Adrenal gland (tissue), 12 donors: Measurements from ENCODE around the gene PAM16. TPM values are rescaled to one million over a fixed set of nuclear protein-coding genes. Genes with fewer than 3 reads are reported as not detected.

ENCODE experiments used
- DNase-seq, 7 donors: peaks; one replicate each; pipeline ENCODE4 v3.0.0-alpha.2; 2019 to 2020
- H3K27ac ChIP-seq, 5 donors: fragments of 200-600 bp; sonication (generic) in 4 of 5; 1 replicate in 3 of 5; 2 replicates in 2 of 5; pipeline versions ENCODE4 v1.5.1 to v1.8.0; 2016 to 2020; ENCODE audit warnings: mild to moderate bottlenecking in 1 of 5
- H3K27me3 ChIP-seq: fragments of 200-600 bp; 2 replicates; pipeline ENCODE4 v1.8.0; 2021
- H3K36me3 ChIP-seq, 2 donors: fragments of 200-600 bp; replicated peaks in 1 of 2; 1 replicate in 1 of 2; 2 replicates in 1 of 2; pipeline versions ENCODE4 v1.5.1 to v1.8.0; 2018 to 2022
- H3K4me1 ChIP-seq, 2 donors: fragments of 200-600 bp; replicated peaks in 1 of 2; 1 replicate in 1 of 2; 2 replicates in 1 of 2; pipeline versions ENCODE4 v1.5.1 to v1.8.0; 2018 to 2021
- H3K4me3 ChIP-seq, 4 donors: fragments of 200-600 bp; sonication (generic) in 3 of 4; one replicate each; pipeline ENCODE4 v1.5.1; 2016 to 2018
- H3K9me3 ChIP-seq, 3 donors: fragments of 200-600 bp; sonication (generic) in 1 of 3; replicated peaks in 1 of 3; 1 replicate in 2 of 3; 2 replicates in 1 of 3; pipeline versions ENCODE4 v1.5.1 to v1.8.0; 2016 to 2021
- POLR2A ChIP-seq, 2 donors: fragments of 450-650 bp; IDR thresholded peaks; one replicate each; pipeline ENCODE4 v1.6.1; 2017; ENCODE audit warnings: antibody characterized with exemption in 2 of 2, mild to moderate bottlenecking in 2 of 2, moderate library complexity in 1 of 2
- WGBS, 4 donors: extraction: QIAGEN DNeasy Blood & Tissue Kit in 2 of 4; methylation state at CpG; one replicate each; pipeline versions ENCODE4 v1.1.5 to v1.1.7; 2013 to 2017; 5-methylcytosine and 5-hydroxymethylcytosine counted together
- intact Hi-C, 2 donors: fragments of 100-400 bp; cut with DNase I; formaldehyde crosslinking; loops; one replicate each; pipeline versions ENCODE4 v1.14.1 to v1.15.0; 2022 to 2023
- polyA plus RNA-seq, 3 donors: library from polyadenylated mRNA; stranded (reverse); fragments of 200-250 nt in 2 of 3; fragments of 350-450 nt in 1 of 3; fragmentation: Illumina TruSeq in 1 of 3; extraction: RNeasy Lipid Tissue Mini Kit (QIAGEN cat#74804) in 1 of 3; gene quantifications; one replicate each; pipeline ENCODE4 v1.2.3, GENCODE V29; 2013 to 2014
- total RNA-seq, 9 donors: library from RNA; depleted of rRNA in 4 of 9; stranded (reverse); fragments of >200 nt in 4 of 9; fragments of 120-200 nt in 1 of 9; fragmentation: NEBNext Ultra II Directional in 1 of 9; extraction: Animal tissue kit (Norgen Biotek cat#: 25700) in 1 of 9; gene quantifications; one replicate each; pipeline versions ENCODE4 v1.1.0 to v1.2.4, GENCODE V29; 2013 to 2023
- TF ChIP-seq, protein P1 (sequence below), 6 experiments: fragments of 450-650 bp in 4 of 6; fragments of 200-600 bp in 2 of 6; sonication (generic) in 1 of 6; IDR thresholded peaks; 1 replicate in 5 of 6; 2 replicates in 1 of 6; pipeline versions ENCODE4 v1.5.1 to v1.8.0; 2016 to 2021; ENCODE audit warnings: antibody characterized with exemption in 6 of 6, mild to moderate bottlenecking in 2 of 6, moderate library complexity in 1 of 6
- donor health status: healthy with polysubstance abuse.
- donor health status: Bipolar disorder and iron deficiency.
- donor health status: DM: yes; HTN: yes; CAD: no.
- donor health status: DM: no; HTN: no; CAD: no.
- donor health status: DM: no; HTN: no; CAD: no.
- donor health status: DM: yes; HTN: yes; CAD: no.

Gene PAM16
- total and polyA plus RNA-seq, 12 donors, result 25.0 to 310 (median 55.3) TPM

DNA sequence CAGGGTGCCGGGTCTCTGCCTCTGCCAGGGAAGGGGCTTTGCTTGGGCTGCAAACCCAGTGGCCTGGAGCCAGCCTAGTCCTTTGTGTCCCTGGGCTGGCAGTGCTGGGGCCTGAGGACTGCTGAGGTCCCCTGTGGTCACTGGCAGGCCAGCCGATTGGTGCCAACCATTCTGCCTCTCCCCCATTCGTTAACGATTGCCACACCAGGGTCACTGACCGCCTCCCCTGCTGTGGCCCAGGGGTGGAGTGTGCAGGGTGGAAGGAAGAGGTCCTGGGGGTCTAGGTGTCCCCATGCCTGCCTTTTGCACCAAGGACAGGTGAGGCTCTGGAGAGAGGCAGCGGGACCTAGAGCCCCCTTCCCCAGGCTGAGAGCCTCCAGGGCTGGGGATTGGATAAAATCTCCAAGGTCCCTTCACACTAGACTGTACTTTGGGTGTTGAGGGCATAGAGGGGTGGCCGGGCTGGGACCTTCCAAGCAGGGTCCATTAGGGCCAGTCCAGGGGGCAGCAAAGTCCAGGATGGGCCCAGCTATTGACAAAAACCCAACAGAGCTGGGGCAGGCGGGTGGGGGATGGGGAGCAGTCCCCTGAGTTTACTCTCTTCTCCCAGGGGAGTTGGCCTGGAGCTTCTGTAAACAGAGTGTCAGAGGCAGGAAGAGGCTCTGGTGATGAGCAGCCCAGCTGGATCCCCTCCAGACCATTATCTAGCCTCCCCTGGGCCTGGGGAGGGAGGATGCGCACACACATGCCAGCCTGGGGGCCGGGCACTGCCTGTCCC lies 21.6 kb upstream of the PAM16 start:
- WGBS, 4 donors, result 42 to 56% (median 49%) methylated on average over 4 to 10 of the region's 10 CpGs
- Histone ChIP-seq H3K36me3 (peaks cover 0 to 2% of the 10 kb centered on the region in 2 donors), H3K9me3 (no peaks in the 10 kb centered on the region), H3K27me3 (no peaks in the 10 kb centered on the region), H3K27ac (peak overlapping the region in 4 of 5 donors; percentile 37 to 90 (median 68)), H3K4me1 (peaks cover 35 to 70% of the 10 kb centered on the region in 2 donors), H3K4me3 (peak overlapping the region in 2 of 4 donors; percentile 29 to 60)
- DNase-seq, result peak in 6 of 7 donors; percentile 52 to 85 (median 64)
- intact Hi-C loops, result no loop called here
- TF ChIP-seq, protein P1, sequence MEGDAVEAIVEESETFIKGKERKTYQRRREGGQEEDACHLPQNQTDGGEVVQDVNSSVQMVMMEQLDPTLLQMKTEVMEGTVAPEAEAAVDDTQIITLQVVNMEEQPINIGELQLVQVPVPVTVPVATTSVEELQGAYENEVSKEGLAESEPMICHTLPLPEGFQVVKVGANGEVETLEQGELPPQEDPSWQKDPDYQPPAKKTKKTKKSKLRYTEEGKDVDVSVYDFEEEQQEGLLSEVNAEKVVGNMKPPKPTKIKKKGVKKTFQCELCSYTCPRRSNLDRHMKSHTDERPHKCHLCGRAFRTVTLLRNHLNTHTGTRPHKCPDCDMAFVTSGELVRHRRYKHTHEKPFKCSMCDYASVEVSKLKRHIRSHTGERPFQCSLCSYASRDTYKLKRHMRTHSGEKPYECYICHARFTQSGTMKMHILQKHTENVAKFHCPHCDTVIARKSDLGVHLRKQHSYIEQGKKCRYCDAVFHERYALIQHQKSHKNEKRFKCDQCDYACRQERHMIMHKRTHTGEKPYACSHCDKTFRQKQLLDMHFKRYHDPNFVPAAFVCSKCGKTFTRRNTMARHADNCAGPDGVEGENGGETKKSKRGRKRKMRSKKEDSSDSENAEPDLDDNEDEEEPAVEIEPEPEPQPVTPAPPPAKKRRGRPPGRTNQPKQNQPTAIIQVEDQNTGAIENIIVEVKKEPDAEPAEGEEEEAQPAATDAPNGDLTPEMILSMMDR (IDR thresholded peaks at IDR 0.05), result no peak
- peak in 1 of 2 donors; percentile 27 for TF ChIP-seq POLR2A (IDR thresholded peaks at IDR 0.05)

DNA sequence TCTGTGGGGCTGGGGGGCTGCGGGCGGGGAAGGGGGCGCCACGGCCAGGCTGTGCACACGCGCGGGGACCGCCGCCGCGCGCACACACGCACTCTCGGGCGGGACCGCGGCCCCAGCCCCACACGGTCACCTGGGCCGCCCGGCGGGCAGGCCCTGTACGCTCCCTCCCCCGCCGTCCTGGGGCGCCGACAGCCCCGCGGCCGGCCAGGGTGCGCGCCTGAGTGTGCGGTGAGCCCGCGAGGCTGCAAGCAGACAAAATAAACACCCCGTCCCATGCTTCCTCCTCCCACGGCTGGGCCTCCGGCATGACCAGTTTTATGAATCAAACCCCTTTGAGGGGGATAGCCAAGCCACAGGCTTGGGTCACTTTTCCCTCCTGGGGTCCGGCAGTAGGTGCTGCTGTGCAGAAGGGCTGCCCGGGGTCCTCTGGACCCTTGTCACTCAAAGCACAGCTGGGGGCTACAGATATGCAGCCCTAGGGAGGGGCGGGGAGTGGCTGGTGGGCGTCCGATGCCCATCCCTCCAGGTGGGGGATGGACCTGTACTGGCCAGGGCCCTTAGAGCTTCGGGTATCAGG lies 21.0 kb upstream of the PAM16 start:
- peak in 1 of 7 donors; percentile 39 for DNase-seq
- Histone ChIP-seq H3K9me3 (no peaks in the 10 kb centered on the region), H3K36me3 (no peaks in the 10 kb centered on the region), H3K27ac (peak overlapping the region in 4 of 5 donors; percentile 37 to 90 (median 68)), H3K27me3 (no peaks in the 10 kb centered on the region), H3K4me3 (peak overlapping the region in 3 of 4 donors; percentile 29 to 60 (median 42)), H3K4me1 (peaks cover 35 to 65% of the 10 kb centered on the region in 2 donors)
- intact Hi-C loops, result no loop called here
- WGBS, 4 donors, result 7 to 39% (median 9%) methylated on average over 5 to 42 of the region's 43 CpGs
- TF ChIP-seq, protein P1 (IDR thresholded peaks at IDR 0.05), result no peak
- no peak for TF ChIP-seq POLR2A (IDR thresholded peaks at IDR 0.05)

DNA sequence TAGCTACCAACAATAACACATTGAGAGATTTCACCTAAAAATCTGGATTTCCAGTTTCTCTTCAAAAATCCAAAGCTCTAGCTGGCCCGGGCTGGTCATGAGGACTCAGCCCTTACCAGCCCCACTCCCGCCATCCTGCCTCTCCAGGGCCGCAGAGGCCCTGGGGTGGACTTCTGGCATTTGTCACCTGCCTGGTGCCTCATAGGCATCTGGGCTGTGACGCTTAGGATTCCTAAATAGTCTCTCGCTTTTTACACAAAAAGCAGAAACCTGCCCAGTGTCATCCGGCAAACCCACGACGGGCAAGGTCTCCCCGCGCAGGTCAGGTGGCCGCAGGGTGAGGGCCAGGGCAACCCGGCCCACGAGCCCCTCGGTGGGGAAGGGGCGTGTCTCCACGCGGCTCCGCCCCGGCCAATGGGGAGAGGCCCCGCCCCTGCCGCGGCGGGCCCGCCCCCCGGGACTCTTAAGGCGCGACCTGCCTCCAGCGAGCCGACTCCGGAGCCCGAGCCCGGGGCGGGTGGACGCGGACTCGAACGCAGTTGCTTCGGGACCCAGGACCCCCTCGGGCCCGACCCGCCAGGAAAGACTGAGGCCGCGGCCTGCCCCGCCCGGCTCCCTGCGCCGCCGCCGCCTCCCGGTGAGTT lies 20.4 kb upstream of the PAM16 start, which contains the start of gene VASN:
TSS of gene VASN (plus strand) at position 492 of the 644 bp plus-strand sequence. CDS start 9,030 bp downstream, outside the sequence.
- Histone ChIP-seq H3K36me3 (no peaks in the 10 kb centered on the region), H3K27me3 (no peaks in the 10 kb centered on the region), H3K9me3 (no peaks in the 10 kb centered on the region), H3K27ac (peak within 1 kb of the TSS in 4 of 5 donors; percentile 37 to 90 (median 68)), H3K4me1 (peaks cover 30 to 59% of the 10 kb centered on the region in 2 donors), H3K4me3 (peak within 1 kb of the TSS in 3 of 4 donors; percentile 29 to 60 (median 42))
- DNase-seq, result peak; percentile 76 to 87 (median 82)
- intact Hi-C loops, result no loop called here
- TF ChIP-seq, protein P1 (IDR thresholded peaks at IDR 0.05), result no peak
- peak; percentile 92 to 93 for TF ChIP-seq POLR2A (IDR thresholded peaks at IDR 0.05)
- WGBS, 4 donors, result 2 to 22% (median 11%) methylated on average over 5 to 50 of the region's 50 CpGs
